Measurements from ENCODE around the gene DPF3.

DPF3 gene

GRCh38 chr14:72741826-72742117, 152.1 kb downstream of the DPF3 start:
- TF ChIP-seq EZH2 (optimal IDR thresholded peaks at IDR 0.05; ENCODE audit: low read depth, low read length) = no peak
- no peak for TF ChIP-seq EZH2phosphoT487 (IDR thresholded peaks at IDR 0.05; ENCODE audit: low read length)
- TF ChIP-seq CTCF (IDR thresholded peaks at IDR 0.05; ENCODE audit: low read length) = no peak

GRCh38 chr14:72740966-72741825, 152.7 kb downstream of the DPF3 start:
- DNase-seq = no peak
- H3K4me2 ChIP-seq (ENCODE audit: low read depth, low read length) = no peak overlapping the region
- no peaks in the 10 kb centered on the region for H3K27me3 ChIP-seq (replicated peaks; ENCODE audit: insufficient read depth, low read length)
- no peaks in the 10 kb centered on the region for H3K36me3 ChIP-seq (replicated peaks; ENCODE audit: insufficient read depth, low read length)
- no peaks in the 10 kb centered on the region for H4K20me1 ChIP-seq (ENCODE audit: insufficient read depth, low read length)
- TF ChIP-seq EZH2 (optimal IDR thresholded peaks at IDR 0.05; ENCODE audit: low read depth, low read length) = no peak
- no peak for TF ChIP-seq CTCF (IDR thresholded peaks at IDR 0.05; ENCODE audit: low read length)
- H3K4me3 ChIP-seq (ENCODE audit: low read length) = no peak overlapping the region
- H3K79me2 ChIP-seq (ENCODE audit: low read length) = no peaks in the 10 kb centered on the region
- no peaks in the 10 kb centered on the region for H3K9me2 ChIP-seq (replicated peaks; ENCODE audit: insufficient read depth, low read length)
- H3F3A ChIP-seq (ENCODE audit: insufficient read depth, low read length) = no peaks in the 10 kb centered on the region
- no peak overlapping the region for H3K9ac ChIP-seq (ENCODE audit: low read length)
- no peak overlapping the region for H2AFZ ChIP-seq (ENCODE audit: low read length)
- H3K9me3 ChIP-seq (replicated peaks; ENCODE audit: insufficient read depth, low read length) = no peaks in the 10 kb centered on the region
- H3K27ac ChIP-seq (ENCODE audit: low read length) = no peak overlapping the region
- no peaks in the 10 kb centered on the region for H3K4me1 ChIP-seq (ENCODE audit: low read length)

More at GRCh38 chr14:72741826-72742117, 152.1 kb downstream of the DPF3 start:
- H4K20me1 ChIP-seq (ENCODE audit: insufficient read depth, low read length) = no peaks in the 10 kb centered on the region
- no peak overlapping the region for H3K27ac ChIP-seq (ENCODE audit: low read length)
- no peak overlapping the region for H3K4me2 ChIP-seq (ENCODE audit: low read depth, low read length)
- H3K4me3 ChIP-seq (ENCODE audit: low read length) = no peak overlapping the region
- H3K79me2 ChIP-seq (ENCODE audit: low read length) = no peaks in the 10 kb centered on the region
- no peak for DNase-seq
- no peak overlapping the region for H2AFZ ChIP-seq (ENCODE audit: low read length)
- no peaks in the 10 kb centered on the region for H3K27me3 ChIP-seq (replicated peaks; ENCODE audit: insufficient read depth, low read length)
- H3K36me3 ChIP-seq (replicated peaks; ENCODE audit: insufficient read depth, low read length) = no peaks in the 10 kb centered on the region
- H3K9me3 ChIP-seq (replicated peaks; ENCODE audit: insufficient read depth, low read length) = no peaks in the 10 kb centered on the region
- no peaks in the 10 kb centered on the region for H3K9me2 ChIP-seq (replicated peaks; ENCODE audit: insufficient read depth, low read length)
- H3K9ac ChIP-seq (ENCODE audit: low read length) = no peak overlapping the region
- no peaks in the 10 kb centered on the region for H3F3A ChIP-seq (ENCODE audit: insufficient read depth, low read length)
- no peaks in the 10 kb centered on the region for H3K4me1 ChIP-seq (ENCODE audit: low read length)

- no peaks in the 10 kb centered on the region for H4K20me1 ChIP-seq (ENCODE audit: insufficient read depth, low read length)
- no peaks in the 10 kb centered on the region for H3K36me3 ChIP-seq (replicated peaks; ENCODE audit: insufficient read depth, low read length)
- no peaks in the 10 kb centered on the region for H3K4me1 ChIP-seq (ENCODE audit: low read length)
- H3K9ac ChIP-seq (ENCODE audit: low read length) = no peak overlapping the region
- H3K4me2 ChIP-seq (ENCODE audit: low read depth, low read length) = no peak overlapping the region
- no peak for DNase-seq
- TF ChIP-seq EZH2 (optimal IDR thresholded peaks at IDR 0.05; ENCODE audit: low read depth, low read length) (no peak), EZH2phosphoT487 (IDR thresholded peaks at IDR 0.05; ENCODE audit: low read length) (no peak), CTCF (IDR thresholded peaks at IDR 0.05; ENCODE audit: low read length) (no peak)
- H3K9me3 ChIP-seq (replicated peaks; ENCODE audit: insufficient read depth, low read length) = no peaks in the 10 kb centered on the region
- H3K9me2 ChIP-seq (replicated peaks; ENCODE audit: insufficient read depth, low read length) = no peaks in the 10 kb centered on the region
- H3K27ac ChIP-seq (ENCODE audit: low read length) = no peak overlapping the region
- H3F3A ChIP-seq (ENCODE audit: insufficient read depth, low read length) = no peaks in the 10 kb centered on the region
- H3K79me2 ChIP-seq (ENCODE audit: low read length) = no peaks in the 10 kb centered on the region
- no peaks in the 10 kb centered on the region for H3K27me3 ChIP-seq (replicated peaks; ENCODE audit: insufficient read depth, low read length)
- no peak overlapping the region for H3K4me3 ChIP-seq (ENCODE audit: low read length)
- H2AFZ ChIP-seq (ENCODE audit: low read length) = no peak overlapping the region
These were observed 153.4 kb downstream of the DPF3 start for GRCh38 chr14:72740504-72740961.
